Nephron (organoid): ENCODE measurements around the gene KLHL40.

Experiments
- H3K27ac Mint-ChIP-seq, 3 experiments: 2 replicates each; pipeline ENCODE4 v1.8.0; 2020; ENCODE audit warnings: mixed read lengths in 3 of 3, mild to moderate bottlenecking in 2 of 3, moderate library complexity in 1 of 3
- H3K27me3 Mint-ChIP-seq: 2 replicates; pipeline ENCODE4 v1.8.0; 2021; ENCODE audit warnings: low read depth, mild to moderate bottlenecking, moderate library complexity, mixed read lengths
- H3K36me3 Mint-ChIP-seq: 2 replicates; pipeline ENCODE4 v1.8.0; 2020; ENCODE audit warnings: low read depth, mixed read lengths
- H3K4me1 Mint-ChIP-seq: 2 replicates; pipeline ENCODE4 v1.8.0; 2020; ENCODE audit warnings: mixed read lengths
- H3K4me3 Mint-ChIP-seq, 3 experiments: 2 replicates each; pipeline ENCODE4 v1.8.0; 2020; ENCODE audit warnings: mild to moderate bottlenecking in 3 of 3, mixed read lengths in 3 of 3, moderate library complexity in 2 of 3
- H3K9me3 Mint-ChIP-seq: 2 replicates; pipeline ENCODE4 v1.8.0; 2020; ENCODE audit warnings: mixed read lengths
- CTCF ChIP-seq, 3 experiments: fragments of 200-600 bp; sonication (generic); IDR thresholded peaks; one replicate each; pipeline ENCODE4 v1.5.0; 2021; ENCODE audit warnings: antibody characterized with exemption in 3 of 3; ENCODE audit not compliant: unreplicated experiment in 3 of 3

Gene KLHL40

GRCh38 chr3:42705962-42706585 is 20.7 kb downstream of the KLHL40 start:
- no peak overlapping the region for H3K27ac Mint-ChIP-seq
- no peak overlapping the region for H3K4me3 Mint-ChIP-seq
- H3K4me1 Mint-ChIP-seq, result peaks cover 6% of the 10 kb centered on the region
- H3K9me3 Mint-ChIP-seq, result no peaks in the 10 kb centered on the region
- no peak for TF ChIP-seq CTCF (IDR thresholded peaks at IDR 0.05; ENCODE audit: unreplicated experiment in 3 of 3)
- peaks cover 18% of the 10 kb centered on the region for H3K27me3 Mint-ChIP-seq
- no peaks in the 10 kb centered on the region for H3K36me3 Mint-ChIP-seq

- H3K27ac Mint-ChIP-seq, result no peak overlapping the region
- H3K27me3 Mint-ChIP-seq, result peaks cover 18% of the 10 kb centered on the region
- peaks cover 6% of the 10 kb centered on the region for H3K4me1 Mint-ChIP-seq
- H3K9me3 Mint-ChIP-seq, result no peaks in the 10 kb centered on the region
- no peaks in the 10 kb centered on the region for H3K36me3 Mint-ChIP-seq
- TF ChIP-seq CTCF (IDR thresholded peaks at IDR 0.05; ENCODE audit: unreplicated experiment in 3 of 3), result no peak
- no peak overlapping the region for H3K4me3 Mint-ChIP-seq
Measured at GRCh38 chr3:42706721-42707619, 21.6 kb downstream of the KLHL40 start.

GRCh38 chr3:42707620-42708355 is 22.5 kb downstream of the KLHL40 start:
- Mint-ChIP-seq H3K4me1 (peaks cover 5% of the 10 kb centered on the region), H3K27me3 (peaks cover 18% of the 10 kb centered on the region), H3K9me3 (no peaks in the 10 kb centered on the region), H3K27ac (no peak overlapping the region), H3K4me3 (no peak overlapping the region), H3K36me3 (no peaks in the 10 kb centered on the region)
- no peak for TF ChIP-seq CTCF (IDR thresholded peaks at IDR 0.05; ENCODE audit: unreplicated experiment in 3 of 3)

GRCh38 chr3:42708611-42709151 is 23.3 kb downstream of the KLHL40 start:
- Mint-ChIP-seq H3K27me3 (peaks cover 18% of the 10 kb centered on the region), H3K36me3 (no peaks in the 10 kb centered on the region)
- no peak for TF ChIP-seq CTCF (IDR thresholded peaks at IDR 0.05; ENCODE audit: unreplicated experiment in 3 of 3)

GRCh38 chr3:42709621-42710020 is 24.3 kb downstream of the KLHL40 start:
- no peak overlapping the region for H3K27ac Mint-ChIP-seq

More at GRCh38 chr3:42708611-42709151, 23.3 kb downstream of the KLHL40 start:
- no peak overlapping the region for H3K27ac Mint-ChIP-seq
- H3K9me3 Mint-ChIP-seq, result no peaks in the 10 kb centered on the region
- no peaks in the 10 kb centered on the region for H3K4me1 Mint-ChIP-seq
- H3K4me3 Mint-ChIP-seq, result no peak overlapping the region

More at GRCh38 chr3:42709621-42710020, 24.3 kb downstream of the KLHL40 start:
- H3K4me3 Mint-ChIP-seq, result no peak overlapping the region
- no peaks in the 10 kb centered on the region for H3K36me3 Mint-ChIP-seq
- no peak for TF ChIP-seq CTCF (IDR thresholded peaks at IDR 0.05; ENCODE audit: unreplicated experiment in 3 of 3)
- H3K9me3 Mint-ChIP-seq, result no peaks in the 10 kb centered on the region
- peaks cover 18% of the 10 kb centered on the region for H3K27me3 Mint-ChIP-seq
- no peaks in the 10 kb centered on the region for H3K4me1 Mint-ChIP-seq
